Epithelial cell of prostate (primary cell): Measurements from ENCODE around the gene NR3C1.
A peak's percentile ranks its signal among the peaks of the same experiment; 100 is the strongest.

ENCODE experiments used
- DNase-seq: peaks from one replicate; pipeline ENCODE4 v3.0.0-alpha.2; 2011; ENCODE audit warnings: low read depth, low spot score
- H3K27ac ChIP-seq: fragments of 450-650 bp; 2 replicates; pipeline ENCODE4 v1.5.1; 2017; ENCODE audit warnings: mild to moderate bottlenecking

The NR3C1 gene

DNA sequence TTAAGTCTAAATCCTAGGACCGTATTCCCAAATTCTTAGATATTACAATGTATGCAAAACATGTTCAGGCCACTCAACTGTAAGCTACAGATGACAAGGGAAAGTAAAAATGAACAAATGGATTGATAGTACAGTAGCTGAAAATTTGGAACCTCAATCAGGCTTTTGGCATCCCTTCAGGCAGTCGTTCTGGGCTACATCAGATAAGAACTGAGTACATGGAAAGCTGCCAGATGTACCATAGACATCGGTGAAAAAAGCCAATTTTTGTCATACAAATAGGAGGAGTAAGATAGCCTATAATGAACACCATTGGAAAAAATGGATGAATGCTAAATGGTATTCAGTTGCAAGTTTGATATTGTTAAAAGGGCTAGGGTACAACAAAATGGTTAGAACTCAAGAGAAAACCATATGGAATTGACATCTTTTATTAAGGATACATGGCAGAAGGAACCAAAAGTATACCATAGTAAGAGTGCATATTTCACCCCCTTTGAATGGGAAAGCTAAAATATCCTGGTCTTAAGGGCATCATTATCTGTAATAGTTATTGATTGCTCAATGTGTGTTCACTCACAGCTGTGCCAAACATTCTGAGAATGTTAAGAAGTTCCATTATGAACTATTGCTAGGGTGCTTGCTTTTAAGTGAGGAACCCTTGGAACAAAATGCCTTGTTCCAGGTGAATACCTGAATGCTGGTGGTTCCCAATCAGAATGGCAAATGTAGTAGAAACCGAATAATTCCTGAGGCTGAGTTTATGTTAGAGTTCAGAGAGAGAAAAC, 86.4 kb downstream of the NR3C1 start:
- no peak for DNase-seq
- no peak overlapping the region for H3K27ac ChIP-seq

DNA sequence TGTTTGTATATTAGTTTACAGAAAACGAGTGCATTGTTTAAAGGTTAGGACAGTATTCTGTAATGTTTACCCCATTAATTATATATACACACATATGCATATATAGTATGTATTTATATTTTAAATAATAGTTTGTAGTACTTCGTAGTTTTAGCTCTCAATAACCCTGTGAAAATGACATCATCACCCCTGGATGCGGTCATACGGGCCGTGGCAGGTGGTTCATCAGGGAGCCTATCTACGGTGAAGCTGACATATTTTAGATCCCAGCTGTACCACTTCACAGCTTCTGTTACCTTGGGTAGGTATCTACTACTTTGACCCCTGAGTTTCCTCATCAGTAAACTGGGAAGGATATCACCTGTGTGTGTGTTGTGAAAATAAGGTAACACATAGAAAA, 87.1 kb downstream of the NR3C1 start:
- H3K27ac ChIP-seq = no peak overlapping the region
- no peak for DNase-seq

DNA sequence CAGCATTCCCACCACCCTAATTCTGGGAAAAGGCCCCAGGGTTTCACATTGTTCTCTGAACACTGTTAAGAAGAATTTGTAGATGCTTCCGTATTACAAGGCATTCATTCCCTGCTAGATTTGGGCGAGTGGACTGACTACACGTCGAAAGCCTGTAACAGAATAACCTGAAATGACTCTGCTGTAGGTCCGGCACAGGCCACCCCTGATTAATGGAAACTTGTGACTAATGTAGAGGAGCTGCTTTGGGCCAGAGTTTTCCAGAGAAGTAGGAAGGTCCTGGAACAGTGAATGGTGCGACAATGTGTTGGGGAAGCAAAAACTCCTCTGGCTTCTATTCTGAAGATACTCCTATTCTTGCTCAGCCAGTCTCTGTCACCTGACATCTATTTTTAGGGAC, 87.6 kb downstream of the NR3C1 start:
- no peak for DNase-seq

DNA sequence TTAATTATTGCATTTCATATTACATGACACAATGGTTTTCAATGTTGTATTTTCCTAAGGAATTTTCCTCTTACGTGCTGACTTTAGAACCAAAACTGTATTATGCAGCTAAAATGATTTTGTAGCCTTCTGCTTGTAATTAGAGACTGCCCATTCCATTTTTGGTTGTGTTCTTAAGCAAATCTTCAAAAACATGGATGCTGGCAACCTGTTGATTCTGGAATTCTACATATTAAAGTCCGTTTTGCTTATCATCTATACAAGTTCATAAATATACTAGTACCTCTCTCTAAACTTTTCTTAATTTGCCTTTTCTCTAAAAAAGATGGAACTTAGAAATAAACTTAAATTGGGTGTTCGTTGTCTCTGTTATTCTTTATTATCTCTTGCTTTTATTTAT, 88.3 kb downstream of the NR3C1 start:
- H3K27ac ChIP-seq = peak overlapping the region; percentile 78
- DNase-seq = no peak

More for the DNA sequence above, 87.6 kb downstream of the NR3C1 start:
- no peak overlapping the region for H3K27ac ChIP-seq

DNA sequence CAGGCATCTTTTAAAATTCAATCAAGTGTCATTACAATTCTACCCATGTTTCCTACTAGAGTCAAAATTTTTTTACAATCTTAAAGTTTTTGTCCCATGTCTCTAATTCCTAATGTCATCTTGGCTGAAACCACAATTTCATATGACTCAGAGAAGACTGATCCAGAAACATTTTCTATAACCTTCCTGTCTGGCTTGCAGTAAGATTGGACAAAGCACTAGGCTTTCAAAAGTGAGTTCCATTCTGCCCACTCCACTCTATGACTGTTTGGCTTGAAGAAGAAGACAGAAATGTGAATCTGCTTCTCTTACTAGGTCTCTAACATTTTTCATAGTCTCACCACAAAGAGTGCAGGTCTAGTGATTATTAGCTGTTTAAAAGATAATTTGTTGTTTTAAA, 88.8 kb downstream of the NR3C1 start:
- DNase-seq = no peak

DNA sequence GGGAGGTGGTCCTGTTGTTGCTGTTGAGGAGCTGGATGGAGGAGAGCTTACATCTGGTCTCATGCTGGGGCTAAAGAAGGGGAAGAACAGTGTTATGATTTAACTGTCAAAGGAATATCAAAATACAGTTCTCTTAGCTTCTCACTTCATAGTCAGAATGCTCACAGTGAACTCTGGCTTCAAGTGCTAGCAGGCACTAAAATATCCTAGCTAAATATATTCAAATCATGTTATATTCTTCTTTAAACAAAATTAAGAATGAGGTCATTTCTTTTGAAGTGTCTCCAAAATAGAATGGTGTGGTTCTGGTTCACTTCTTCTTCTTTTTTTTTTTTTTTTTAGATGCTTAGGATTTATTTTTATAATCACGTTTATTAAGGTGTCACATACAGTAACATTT, 89.4 kb downstream of the NR3C1 start:
- no peak for DNase-seq
- peak overlapping the region; percentile 78 for H3K27ac ChIP-seq

More for the DNA sequence above, 88.8 kb downstream of the NR3C1 start:
- peak overlapping the region; percentile 78 for H3K27ac ChIP-seq

DNA sequence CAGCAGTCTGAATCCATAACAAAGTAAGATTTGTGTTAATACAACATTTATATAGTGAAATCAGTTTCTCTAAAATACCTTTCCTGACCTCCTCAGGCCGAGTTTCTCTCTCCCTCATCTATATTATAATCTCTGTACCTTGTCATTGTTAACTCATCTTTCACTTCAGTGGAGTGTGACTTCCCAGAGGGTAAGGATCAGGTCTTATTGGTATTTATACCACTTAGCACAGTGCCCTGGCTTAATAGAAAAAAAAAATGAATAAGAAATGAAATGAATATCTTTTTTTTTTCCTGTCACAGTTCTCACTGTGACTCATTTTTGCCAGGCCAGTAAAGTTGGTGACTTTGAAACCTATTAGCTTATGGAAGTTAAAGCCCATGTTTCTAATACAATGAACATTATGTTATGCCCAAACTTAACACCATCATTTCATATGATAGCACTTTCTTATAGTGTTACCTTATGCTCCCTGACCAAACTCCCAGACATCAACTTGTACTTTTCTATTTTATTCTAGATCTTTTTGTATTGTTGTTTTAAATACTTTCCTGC, 90.1 kb downstream of the NR3C1 start:
- peak overlapping the region; percentile 78 for H3K27ac ChIP-seq
- DNase-seq = no peak

DNA sequence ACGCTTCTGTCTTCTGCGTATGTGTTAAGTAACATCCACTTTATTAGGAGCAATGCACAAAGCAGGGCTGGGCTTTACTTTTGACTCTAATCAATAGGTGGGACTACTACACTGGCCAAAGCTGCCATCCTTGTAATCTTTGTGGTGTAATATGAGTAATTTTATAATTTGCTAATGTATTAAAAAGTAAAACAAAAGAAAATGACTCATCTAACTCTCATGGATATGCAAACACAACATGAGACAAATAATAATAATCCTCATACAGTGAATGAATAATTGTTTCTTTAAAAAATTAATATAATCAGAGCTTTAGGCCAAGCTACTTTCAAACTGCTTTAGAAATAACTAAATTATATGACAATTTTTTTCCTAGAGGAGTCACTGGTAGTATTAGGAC, 90.7 kb downstream of the NR3C1 start:
- H3K27ac ChIP-seq = peak overlapping the region; percentile 78
- DNase-seq = no peak

DNA sequence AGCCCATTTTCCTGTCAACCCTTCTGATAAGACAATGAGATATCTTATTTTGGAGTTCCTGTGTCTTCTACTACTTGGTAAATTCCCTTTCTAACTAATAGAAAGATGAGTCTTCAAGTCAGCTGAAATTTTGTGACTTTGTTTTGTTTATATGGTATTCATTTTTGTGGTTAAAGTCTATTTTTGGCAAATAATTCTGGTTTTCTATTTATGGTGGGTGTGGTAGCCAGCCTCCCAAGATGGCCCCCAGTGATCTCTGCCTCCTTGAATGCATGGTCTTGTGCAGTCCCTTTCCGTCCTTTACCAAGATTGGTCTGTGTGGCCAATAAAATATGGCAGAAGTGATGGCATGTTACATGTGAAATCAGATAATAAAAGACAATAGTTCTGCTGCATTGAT, 91.5 kb downstream of the NR3C1 start:
- DNase-seq = no peak
- peak overlapping the region; percentile 78 for H3K27ac ChIP-seq

DNA sequence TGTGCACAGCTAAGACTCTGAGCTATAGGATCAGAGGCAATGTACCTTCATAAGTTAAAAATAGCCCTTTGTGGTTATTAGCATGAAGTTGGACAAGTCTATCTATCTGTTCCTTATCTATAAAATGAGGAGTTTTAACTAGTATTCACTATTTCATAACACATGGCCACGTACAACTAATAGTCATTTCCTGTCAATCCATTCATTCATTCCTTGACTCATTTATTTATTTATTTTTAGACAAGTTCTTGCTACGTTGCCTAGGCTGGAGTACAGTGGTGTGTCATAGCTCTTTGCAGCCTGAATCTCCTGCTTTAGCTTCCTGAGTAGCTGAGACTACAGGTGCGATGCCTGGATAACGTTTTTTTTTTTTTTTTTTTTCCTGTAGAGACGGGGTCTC, 92.1 kb downstream of the NR3C1 start:
- H3K27ac ChIP-seq = peak overlapping the region; percentile 78
- peak; percentile 90 for DNase-seq

DNA sequence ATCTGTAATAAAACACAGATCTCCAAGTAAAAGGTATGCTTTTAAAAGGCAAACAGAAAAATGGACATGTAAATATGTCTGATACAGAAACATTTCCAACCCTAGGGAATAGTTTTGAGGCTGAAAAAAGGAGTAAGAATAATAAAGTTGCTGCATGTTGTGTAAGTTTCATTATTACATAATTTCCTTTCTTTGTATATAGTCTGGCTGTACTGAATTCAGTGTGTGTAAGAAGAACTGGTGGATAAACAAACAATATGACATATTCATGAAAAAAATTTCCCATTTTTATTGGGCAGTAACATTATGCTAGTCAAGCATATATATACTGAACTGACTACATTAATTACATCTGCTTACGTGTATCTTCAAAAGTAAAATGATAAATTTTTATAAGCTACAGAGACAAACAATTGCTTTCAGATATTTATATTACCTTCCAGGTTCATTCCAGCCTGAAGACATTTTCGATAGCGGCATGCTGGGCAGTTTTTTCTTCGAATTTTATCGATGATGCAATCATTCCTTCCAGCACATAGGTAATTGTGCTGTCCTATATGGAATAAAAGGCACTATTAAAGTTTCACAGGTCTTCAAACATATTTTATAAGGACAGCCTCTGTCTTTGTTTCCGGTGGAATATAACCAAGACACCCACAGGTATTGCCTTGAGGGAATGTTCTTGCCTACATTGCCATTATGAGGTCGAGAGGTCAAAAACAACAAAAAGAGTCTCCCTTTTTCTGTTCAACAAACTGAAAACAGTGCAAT, 93.6 kb downstream of the NR3C1 start:
- H3K27ac ChIP-seq = peak overlapping the region; percentile 78
- DNase-seq = no peak

DNA sequence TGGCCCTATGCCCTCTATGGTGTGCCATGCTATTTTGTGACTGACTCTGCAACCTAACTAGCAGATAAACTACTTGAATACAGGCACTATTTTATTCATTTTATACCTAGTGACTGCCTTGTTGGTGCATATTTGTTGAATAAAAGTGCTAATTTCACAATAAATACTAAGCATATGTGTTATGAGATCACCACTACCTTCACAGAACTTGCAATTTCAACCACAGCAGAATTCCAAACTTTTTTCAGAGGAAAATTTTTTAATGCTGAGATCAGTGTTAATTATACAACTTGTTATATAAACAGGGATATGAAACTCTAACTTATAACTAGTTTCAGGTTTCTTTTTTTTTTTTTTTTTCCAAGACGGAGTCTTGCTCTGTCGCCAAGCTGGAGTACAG, 94.8 kb downstream of the NR3C1 start:
- no peak for DNase-seq
- no peak overlapping the region for H3K27ac ChIP-seq

DNA sequence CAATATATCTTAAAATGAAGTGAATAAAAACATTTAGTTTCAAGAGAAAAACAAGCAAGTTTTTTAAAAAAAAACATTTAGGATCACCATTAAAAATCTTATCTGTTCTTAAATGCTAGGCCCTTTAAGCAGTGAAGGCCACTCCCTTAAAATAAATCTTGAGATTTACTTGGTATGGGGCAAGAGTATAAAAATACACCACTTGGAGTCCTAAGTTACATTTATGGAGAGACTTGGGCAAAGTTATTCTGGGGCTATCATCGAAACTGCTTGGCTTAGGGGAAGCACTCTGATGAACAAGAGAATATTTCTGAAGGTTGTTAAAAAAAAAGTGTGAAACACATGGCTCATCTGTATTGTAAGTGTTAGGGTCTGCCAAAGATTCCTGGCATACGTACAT, 97.4 kb downstream of the NR3C1 start:
- DNase-seq = no peak
- H3K27ac ChIP-seq = no peak overlapping the region

DNA sequence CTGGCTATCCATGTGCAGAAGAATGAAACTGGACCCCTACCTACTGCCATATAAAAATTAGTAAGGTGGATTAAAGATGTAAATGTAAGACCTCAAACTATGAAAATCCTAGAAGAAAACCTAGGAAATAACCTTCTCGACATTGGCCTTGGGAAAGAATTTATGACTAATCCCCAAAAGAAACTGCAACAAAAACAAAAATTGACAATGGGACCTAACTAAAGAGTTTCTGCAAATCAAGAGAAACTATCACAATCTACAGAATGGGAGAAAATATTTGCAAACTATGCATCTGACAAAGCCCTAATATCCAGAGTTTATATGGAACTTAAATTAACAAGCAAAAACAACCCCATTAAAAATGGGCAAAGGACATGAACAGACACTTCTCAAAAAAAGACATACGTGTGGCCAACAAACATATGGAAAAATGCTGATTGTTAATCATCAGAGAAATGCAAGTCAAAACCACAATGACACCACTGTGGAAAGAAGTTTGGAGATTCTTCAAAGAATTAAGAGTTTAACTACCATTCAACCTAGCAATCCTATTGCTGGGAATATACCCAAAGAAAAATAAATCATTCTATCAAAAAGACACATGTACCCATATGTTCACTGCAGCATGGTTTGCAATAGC, 98.5 kb downstream of the NR3C1 start:
- H3K27ac ChIP-seq = no peak overlapping the region
- DNase-seq = no peak

DNA sequence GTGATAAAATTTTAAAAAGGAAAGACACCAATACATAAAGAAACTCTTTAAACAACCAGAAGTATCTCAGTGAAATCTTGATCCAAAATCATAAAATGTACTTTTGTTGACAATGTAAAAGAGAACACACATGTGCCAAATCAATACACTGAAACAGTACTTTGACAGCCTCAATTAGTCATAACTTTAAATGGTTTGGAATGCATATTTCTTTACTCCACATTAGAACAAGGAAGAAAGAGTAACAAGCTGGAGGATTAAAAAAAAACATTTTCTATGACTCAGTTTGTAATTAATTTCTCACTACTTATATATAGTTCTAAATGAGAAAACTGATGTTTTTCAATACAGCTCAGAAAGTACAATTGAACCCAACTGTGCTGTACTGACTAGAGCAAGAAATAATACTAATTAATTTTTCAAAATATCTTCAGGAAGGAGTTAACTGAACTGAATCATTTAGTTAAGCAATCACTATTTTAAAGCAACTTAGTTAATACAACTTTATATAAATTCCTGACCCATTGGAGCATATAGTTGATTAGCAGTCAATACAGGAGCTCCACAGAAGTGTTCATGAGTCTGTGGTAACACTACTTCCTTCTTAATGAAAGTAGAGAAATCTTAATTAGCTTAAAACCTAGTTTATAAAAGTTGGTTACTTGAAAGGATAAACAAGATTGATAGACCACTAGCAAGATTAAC, 101.0 kb downstream of the NR3C1 start:
- no peak for DNase-seq
- peak overlapping the region; percentile 32 for H3K27ac ChIP-seq

DNA sequence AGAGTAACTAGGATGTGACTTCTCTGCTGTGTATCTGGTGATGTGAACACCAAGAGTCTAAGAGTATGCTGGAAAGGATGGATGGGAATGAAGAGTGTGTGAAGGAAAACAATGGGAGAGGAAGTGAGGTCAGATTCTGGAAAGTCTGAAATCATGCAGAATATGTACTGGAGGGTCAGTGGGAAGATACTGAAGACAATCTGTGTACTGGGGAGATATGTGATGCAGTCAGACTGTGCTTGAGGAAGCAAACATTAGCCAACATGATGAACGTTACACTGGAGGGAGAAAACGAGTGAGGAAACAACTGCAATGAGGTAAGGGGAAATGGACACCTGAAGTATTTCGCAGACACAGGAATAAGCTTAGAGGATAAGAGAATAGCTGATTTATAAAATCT, 105.7 kb downstream of the NR3C1 start:
- H3K27ac ChIP-seq = no peak overlapping the region
- DNase-seq = no peak

DNA sequence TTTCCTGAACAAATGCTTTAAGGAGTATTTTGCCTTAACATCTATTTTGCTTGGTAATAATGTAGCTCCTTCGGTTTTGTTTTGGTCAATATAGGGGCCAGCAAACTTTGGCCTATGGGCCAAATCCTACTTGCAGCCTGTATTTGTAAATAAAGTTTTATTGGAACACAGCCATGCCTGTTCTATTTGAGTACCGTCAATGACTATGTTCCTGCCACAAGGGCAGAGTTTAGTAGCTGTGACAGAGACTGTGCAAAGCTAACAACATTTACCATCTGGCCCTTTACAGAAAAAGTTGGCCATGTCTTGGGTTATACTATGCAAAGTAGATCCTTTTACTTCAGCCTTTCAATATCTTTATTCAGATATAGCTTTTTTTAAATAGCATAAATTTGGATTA, 113.4 kb downstream of the NR3C1 start:
- no peak overlapping the region for H3K27ac ChIP-seq
- no peak for DNase-seq

DNA sequence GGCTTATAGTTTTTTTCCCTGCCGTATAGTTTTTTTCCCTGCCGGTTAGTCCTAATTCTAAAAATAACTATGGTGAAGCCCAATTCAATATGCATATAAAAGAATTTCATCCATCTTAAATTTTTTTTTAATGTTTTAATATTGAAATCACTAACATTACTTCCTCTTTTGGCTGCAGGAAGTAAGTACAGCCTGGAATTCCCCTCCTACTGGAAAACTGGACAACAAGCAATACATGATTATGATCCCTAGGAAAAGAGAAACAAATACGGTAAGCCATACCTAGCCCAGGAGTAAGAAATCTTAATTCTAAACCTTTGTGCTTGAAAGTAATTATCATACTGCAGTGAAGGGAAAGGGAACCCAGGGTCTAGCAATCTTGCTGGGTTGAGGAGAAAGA, 119.0 kb downstream of the NR3C1 start:
- H3K27ac ChIP-seq = no peak overlapping the region

DNA sequence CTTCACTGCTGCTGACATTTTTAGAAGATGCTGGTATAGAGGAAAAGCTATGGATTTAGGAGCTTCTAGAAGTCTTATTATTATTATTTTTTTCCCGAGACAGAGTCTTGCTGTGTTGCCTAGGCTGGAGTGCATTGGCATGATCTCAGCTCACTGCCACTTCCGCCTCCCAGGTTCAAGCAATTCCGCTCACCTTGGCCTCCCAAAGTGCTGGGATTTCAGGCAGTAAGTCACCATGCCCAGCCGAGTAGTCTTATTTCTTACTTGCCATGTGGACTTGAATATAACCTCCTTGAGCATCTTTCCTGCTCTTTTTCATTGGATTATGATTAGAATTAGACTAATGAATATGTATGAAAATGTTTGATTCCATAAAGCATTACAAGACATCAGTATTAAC, 119.5 kb downstream of the NR3C1 start:
- H3K27ac ChIP-seq = no peak overlapping the region
- no peak for DNase-seq

More for the DNA sequence above, 119.0 kb downstream of the NR3C1 start:
- DNase-seq = no peak

DNA sequence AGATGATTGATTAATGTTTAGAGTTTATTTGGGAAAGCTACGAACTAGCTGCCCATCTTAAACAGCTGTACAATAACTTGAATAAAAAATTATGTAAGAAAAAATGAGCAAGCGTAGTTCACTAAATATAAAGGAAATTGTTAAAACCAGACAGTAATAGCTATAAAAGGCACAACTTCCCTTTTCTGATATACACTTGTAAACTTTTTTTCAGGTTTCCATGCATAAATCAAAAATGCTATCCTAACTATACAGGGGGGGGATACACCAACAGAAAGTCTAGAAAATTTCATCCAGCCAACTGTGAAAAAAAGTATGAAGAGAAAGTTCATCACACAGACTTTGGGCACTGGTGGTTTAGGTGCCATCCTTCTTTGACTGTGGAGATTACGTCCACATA, 122.3 kb downstream of the NR3C1 start:
- DNase-seq = no peak
- H3K27ac ChIP-seq = no peak overlapping the region
